ENCODE data around the gene ATP2B2.

ATP2B2 gene

GRCh38 chr3:10378742-10379141 lies 126.6 kb downstream of the ATP2B2 start:
- DNase-seq: no peak

DNA sequence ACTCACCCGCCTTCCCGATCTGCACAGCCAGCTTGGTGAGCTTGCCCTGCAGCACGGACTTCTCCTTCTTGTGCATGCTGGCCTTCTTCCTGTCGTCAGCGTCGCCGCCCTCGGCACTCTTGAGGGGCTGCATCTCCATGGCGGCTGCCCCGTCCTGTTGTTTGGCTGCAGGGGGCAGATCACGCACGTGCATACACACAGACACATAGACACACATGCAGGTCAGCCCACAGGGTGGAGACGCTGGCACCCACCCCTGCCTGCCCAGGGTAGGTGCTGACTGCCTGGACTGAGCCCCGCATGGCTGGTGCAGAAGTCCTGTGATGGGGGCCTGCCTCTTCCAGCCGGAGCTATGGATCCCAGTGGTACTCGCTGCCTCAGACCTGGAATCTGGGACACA lies 127.1 kb downstream of the ATP2B2 start:
- no peak for DNase-seq

DNA sequence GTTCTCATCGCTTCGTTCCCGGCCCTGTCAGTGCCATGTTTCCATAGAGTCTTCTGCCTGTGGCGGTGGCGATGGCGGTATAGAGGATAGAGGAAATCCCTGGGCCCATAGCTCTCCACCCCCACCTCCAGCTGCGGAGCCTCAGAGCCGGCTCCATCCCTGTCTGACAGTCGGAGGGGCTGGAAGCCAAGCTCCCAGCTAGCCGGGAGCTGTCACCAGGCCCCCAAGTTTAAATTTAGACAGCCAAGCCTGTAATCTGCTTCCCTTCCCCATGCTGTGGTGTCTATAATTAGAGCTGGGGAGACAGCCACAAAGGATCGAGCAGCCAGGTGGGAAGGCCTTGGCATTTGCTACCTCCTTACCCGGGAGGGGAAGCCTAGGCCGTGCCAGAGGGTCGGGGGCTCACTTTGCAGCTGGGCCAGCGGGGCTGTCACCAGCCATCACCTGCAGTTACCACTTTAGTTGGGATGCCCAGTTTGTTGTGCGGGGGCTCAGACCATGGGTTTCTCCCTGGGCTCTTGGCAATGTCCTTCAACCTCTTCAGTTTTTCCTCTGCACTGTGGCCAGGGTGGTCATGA lies 128.1 kb downstream of the ATP2B2 start:
- no peak for DNase-seq

GRCh38 chr3:10376353-10376752 lies 129.0 kb downstream of the ATP2B2 start:
- no peak for DNase-seq

DNA sequence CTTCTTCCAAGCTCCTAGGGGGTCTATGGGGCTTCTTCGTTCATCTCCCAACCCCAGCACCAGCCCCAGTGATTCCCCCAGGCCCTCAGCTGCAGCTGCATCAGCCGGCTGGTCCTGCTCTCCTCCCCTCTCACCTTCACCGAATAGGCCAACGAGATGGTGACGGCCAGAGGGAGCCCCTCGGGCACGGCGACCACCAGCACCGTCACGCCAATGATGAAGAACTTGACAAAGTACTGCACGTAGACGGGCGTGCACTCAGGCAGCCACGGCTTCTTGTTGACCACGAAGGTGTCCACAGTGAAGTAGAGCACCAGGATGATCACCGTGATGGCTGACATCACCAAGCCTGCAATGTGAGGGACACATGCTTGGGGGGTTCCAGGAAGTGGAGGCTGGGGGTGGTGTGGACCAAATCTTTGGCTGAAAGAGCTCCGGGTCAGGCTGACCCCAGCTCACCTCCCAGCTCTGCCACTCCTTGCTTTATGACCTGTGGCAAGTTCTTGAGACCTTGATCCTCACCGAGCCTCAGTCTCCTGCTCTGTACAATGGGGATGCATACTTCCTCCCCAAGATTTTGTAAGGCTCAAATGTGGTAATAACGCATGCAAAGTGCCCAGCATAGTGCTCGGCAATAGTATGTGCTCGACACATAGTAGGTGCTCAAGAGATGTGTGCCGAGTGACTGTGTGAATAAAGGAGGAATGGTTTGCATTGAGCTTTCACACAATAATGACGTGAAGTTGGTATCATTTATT lies 129.9 kb downstream of the ATP2B2 start:
- no peak for DNase-seq

DNA sequence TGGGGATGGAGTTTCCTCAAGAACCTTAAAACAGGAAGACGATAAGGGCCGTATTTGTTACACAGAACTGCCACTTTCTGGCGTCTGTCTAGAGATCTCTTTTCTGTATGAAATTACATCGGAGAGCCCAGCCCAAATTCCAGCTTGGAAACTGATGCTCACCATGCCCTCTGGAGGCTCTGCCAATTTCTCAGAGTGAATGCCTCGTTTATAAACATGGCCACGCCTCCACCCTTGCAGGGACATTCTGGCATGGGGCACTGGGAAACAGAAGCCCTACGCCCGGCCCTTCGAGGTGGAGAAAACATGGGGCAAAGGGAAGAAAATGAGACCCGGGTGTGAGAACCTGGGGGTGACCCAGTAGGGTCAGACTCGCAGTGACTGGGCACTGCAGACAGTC lies 131.1 kb downstream of the ATP2B2 start:
- DNase-seq: no peak

GRCh38 chr3:10373686-10374261 lies 131.6 kb downstream of the ATP2B2 start:
- no peak for DNase-seq

- DNase-seq: no peak
Observed at GRCh38 chr3:10371789-10372188, 133.6 kb downstream of the ATP2B2 start.

- DNase-seq: no peak
Observed at GRCh38 chr3:10371167-10371566, 134.2 kb downstream of the ATP2B2 start.

DNA sequence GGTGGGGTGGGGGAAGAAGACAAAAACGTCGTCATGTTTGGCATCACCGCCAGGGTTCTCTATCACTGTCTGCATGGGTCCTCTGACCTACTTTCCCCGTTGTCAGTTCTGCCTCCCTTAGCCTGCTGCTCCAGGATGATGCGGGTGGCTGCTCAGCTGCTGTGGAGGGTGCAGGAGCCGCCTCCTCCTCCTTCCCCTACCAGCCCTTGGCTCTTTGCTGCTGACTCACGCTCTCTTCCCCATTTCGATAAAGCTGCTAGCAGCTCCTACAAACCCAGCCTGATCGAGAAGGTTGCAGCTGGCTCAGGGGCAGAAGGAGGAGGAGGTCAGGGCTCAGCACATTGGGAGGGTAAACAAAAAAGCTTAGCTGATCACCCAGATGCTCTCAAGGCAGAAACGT lies 135.0 kb downstream of the ATP2B2 start:
- no peak for DNase-seq

DNA sequence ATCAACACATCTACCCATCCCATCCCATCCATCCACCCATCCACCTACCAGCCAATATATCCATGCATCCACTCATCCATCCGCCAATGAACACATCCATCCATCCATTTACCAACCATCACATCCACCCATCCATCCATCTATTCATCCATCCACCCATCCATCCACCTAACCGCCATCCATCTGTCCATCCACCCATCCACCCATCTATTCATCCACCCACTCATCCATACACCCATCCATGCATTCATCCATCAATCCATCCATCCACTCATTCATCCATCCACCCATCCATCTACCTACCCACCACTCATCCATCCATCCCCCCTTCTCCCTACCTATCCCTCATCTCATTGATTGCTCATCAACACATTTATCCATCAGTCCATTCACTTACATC lies 136.9 kb downstream of the ATP2B2 start:
- DNase-seq: no peak

DNA sequence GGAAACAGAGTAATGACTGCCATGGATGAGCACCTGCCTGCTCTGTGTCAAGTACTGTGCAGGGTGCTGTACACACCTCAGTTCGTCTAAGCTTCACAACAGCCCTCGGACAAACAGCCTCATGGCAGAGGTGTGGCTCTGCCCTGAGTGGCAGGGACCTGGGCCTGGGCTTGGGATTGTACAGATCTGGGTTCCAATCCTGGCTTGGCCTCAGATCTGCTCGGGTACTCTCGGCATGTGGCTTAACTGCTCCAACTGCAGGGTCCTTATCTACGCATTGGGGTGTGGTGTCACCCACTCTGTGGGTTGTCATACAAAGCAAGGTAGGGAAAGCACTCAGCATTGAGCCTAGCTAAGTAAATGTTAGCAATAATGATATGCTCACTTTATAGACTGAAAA lies 137.9 kb downstream of the ATP2B2 start:
- no peak for DNase-seq

DNA sequence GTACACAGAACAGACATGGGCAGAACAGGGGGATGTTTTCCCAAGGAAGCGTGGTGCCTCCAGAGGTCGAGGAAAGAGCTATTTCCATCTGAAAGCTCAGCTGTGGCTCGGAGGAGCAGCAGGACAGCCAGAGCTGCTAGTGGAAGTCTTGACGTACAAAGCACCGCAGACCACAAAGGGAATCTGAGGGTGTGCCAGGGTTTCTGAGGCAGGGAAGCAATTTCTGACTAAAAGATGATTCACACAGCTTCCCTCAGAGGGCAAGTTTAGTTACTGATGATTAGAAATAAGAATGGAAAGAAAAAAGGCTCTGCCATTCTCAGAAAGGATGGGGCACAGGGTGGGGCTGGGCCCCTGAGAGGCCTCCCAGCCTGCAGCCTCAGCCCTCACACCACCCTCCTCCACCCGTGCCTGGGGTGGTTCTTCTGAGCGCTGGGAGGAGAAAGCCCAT lies 138.7 kb downstream of the ATP2B2 start:
- no peak for DNase-seq

GRCh38 chr3:10365791-10366190 lies 139.6 kb downstream of the ATP2B2 start:
- DNase-seq: no peak

GRCh38 chr3:10365316-10365715 lies 140.1 kb downstream of the ATP2B2 start:
- DNase-seq: no peak

GRCh38 chr3:10364806-10365205 lies 140.6 kb downstream of the ATP2B2 start:
- no peak for DNase-seq

GRCh38 chr3:10363935-10364334 lies 141.5 kb downstream of the ATP2B2 start:
- no peak for DNase-seq

DNA sequence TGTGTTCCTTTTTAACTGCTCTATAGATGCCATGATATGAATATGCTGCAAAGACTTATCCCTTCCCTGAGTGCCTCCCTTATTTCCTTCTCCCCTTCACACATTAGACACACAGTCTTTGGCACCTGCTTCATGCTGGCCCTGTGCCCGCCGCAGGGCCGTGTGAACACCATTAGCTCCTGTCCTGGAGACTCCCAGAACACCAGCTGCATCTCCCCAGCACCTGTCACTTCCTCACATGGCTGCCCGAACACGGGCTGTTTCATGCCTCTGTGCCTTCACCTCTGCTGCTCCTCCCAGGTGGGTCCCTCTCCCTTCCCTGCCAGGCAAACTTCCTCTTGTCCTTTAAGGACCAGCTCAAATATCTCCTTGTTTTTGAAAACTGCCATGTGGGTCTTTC lies 144.0 kb downstream of the ATP2B2 start:
- DNase-seq: no peak

DNA sequence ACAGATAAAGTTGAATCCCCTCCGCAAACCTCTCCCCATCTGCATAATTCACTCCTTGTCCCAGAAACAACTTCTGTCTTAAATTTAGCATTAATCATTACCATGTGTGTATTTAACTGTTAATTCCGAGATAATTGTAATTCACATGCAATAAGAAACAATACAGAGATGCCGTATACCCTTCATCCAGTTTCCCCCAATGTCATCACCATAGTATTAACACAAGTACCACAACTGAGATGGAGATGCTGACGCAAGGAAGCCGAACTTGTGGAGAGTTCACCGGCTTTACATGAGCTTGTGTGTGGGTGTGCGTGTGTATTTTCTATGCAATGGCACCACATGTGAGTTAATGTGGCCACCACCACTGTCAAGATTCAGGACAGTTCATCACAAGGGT lies 144.9 kb downstream of the ATP2B2 start:
- DNase-seq: no peak

GRCh38 chr3:10359761-10360161 lies 145.6 kb downstream of the ATP2B2 start:
- no peak for DNase-seq

GRCh38 chr3:10358309-10358980 lies 146.9 kb downstream of the ATP2B2 start:
- no peak for DNase-seq

GRCh38 chr3:10357592-10358308 lies 147.6 kb downstream of the ATP2B2 start:
- no peak for DNase-seq

- DNase-seq: no peak
Observed at GRCh38 chr3:10357095-10357494, 148.3 kb downstream of the ATP2B2 start.

Measured in NK-92 treated with Interleukin-12 subunit alpha and Interleukin-12 subunit beta, amount 100 ng/mL, for 24 hours (cell line).